CD4-positive, alpha-beta memory T cell (primary cell): ENCODE data around the gene ASPM. TPM values are rescaled to one million over a fixed set of nuclear protein-coding genes. Genes with fewer than 3 reads are reported as not detected.

ENCODE experiments used
- CTCF ChIA-PET: fragments of 350-600 bp; sonication (Branson Sonifier 250); formaldehyde crosslinking; loops from one replicate; lab custom pipeline; 2021; ENCODE audit warnings: inconsistent platforms; ENCODE audit not compliant: partially characterized antibody; lab: Charles Lee
- POLR2A ChIA-PET: fragments of 350-600 bp; sonication (Branson Sonifier 250); formaldehyde crosslinking; loops from one replicate; lab custom pipeline; 2021; ENCODE audit not compliant: partially characterized antibody; lab: Charles Lee
- DNase-seq, 5 donors: peaks; one replicate each; pipeline versions ENCODE4 v3.0.0 to v3.0.0-alpha.2; 2020 to 2022; ENCODE audit warnings: mixed read lengths in 1 of 5
- H3K27ac ChIP-seq: one replicate; pipeline ENCODE4 v1.7.0; 2013; ENCODE audit warnings: low read depth, low read length
- H3K27me3 ChIP-seq: 2 replicates; pipeline ENCODE4 v1.7.0; 2013; ENCODE audit warnings: mild to moderate bottlenecking, low read length, moderate library complexity; ENCODE audit not compliant: insufficient read depth
- H3K36me3 ChIP-seq: 2 replicates; pipeline ENCODE4 v1.7.0; 2013; ENCODE audit warnings: mild to moderate bottlenecking, low read length, moderate library complexity; ENCODE audit not compliant: insufficient read depth
- H3K4me1 ChIP-seq: 2 replicates; pipeline ENCODE4 v1.7.0; 2013; ENCODE audit warnings: mild to moderate bottlenecking, low read length, moderate library complexity; ENCODE audit not compliant: insufficient read depth
- H3K4me3 ChIP-seq, 2 donors: one replicate each; pipeline ENCODE4 v1.7.0; 2013; ENCODE audit warnings: low read length in 2 of 2, mild to moderate bottlenecking in 1 of 2
- H3K9me3 ChIP-seq, 2 donors: one replicate each; pipeline ENCODE4 v1.7.0; 2013; ENCODE audit warnings: low read length in 2 of 2, control low read depth in 1 of 2; ENCODE audit not compliant: control insufficient read depth in 1 of 2
- H3K27ac Mint-ChIP-seq, 7 donors: one replicate each; pipeline ENCODE4 v1.8.0; 2020 to 2021; ENCODE audit warnings: mixed read lengths in 7 of 7, mild to moderate bottlenecking in 6 of 7, inconsistent platforms in 3 of 7, moderate library complexity in 3 of 7
- H3K27me3 Mint-ChIP-seq, 2 donors: one replicate each; pipeline ENCODE4 v1.8.0; 2020 to 2021; ENCODE audit warnings: mixed read lengths in 2 of 2
- H3K36me3 Mint-ChIP-seq, 2 donors: one replicate each; pipeline ENCODE4 v1.8.0; 2020 to 2021; ENCODE audit warnings: mixed read lengths in 2 of 2, inconsistent platforms in 1 of 2, mild to moderate bottlenecking in 1 of 2
- H3K4me1 Mint-ChIP-seq, 4 donors: one replicate each; pipeline ENCODE4 v1.8.0; 2020 to 2021; ENCODE audit warnings: mixed read lengths in 4 of 4, mild to moderate bottlenecking in 1 of 4
- H3K4me3 Mint-ChIP-seq, 8 donors: one replicate each; pipeline ENCODE4 v1.8.0; 2020 to 2021; ENCODE audit warnings: mixed read lengths in 8 of 8, mild to moderate bottlenecking in 7 of 8, moderate library complexity in 6 of 8, inconsistent platforms in 3 of 8
- H3K9me3 Mint-ChIP-seq, 8 donors: one replicate each; pipeline ENCODE4 v1.8.0; 2020 to 2021; ENCODE audit warnings: mixed read lengths in 8 of 8, mild to moderate bottlenecking in 5 of 8, inconsistent platforms in 3 of 8, moderate library complexity in 1 of 8
- intact Hi-C: fragments of 100-400 bp; cut with micrococcal nuclease; formaldehyde crosslinking; loops from one replicate; pipeline ENCODE4 v1.15.1; 2023
- polyA plus RNA-seq, 2 donors: library from polyadenylated mRNA; unstranded; fragments of 300-500 nt; fragmentation: Illumina TruSeq; gene quantifications; one replicate each; pipeline ENCODE4 v1.2.3, GENCODE V29; 2021
- total RNA-seq, 2 experiments: library from RNA; stranded (reverse); gene quantifications; one replicate each; pipeline ENCODE4 v1.2.3, GENCODE V29; 2021

The ASPM gene
- under 1 TPM; 0.30 to 0.38 TPM for total RNA-seq
- under 1 TPM in 1 of 2 donors, not detected in 1; 0.01 TPM for polyA plus RNA-seq

GRCh38 chr1:197146101-197147095 is at the start of gene ASPM:
ASPM (minus strand) TSS chr1:197146669; CDS start chr1:197146437, 232 bp downstream.
- intact Hi-C loops = no loop called here
- Mint-ChIP-seq H3K27me3 (peaks cover 0 to 4% of the 10 kb centered on the region in 2 donors), H3K27ac (peak within 1 kb of the TSS; percentile 91 to 98 (median 97)), H3K4me1 (peaks cover 15 to 20% (median 19%) of the 10 kb centered on the region in 4 donors), H3K36me3 (peaks cover 0 to 4% of the 10 kb centered on the region in 2 donors), H3K4me3 (peak within 1 kb of the TSS; percentile 88 to 94 (median 92)), H3K9me3 (peaks cover 0 to 5% (median 0%) of the 10 kb centered on the region in 8 donors)
- Histone ChIP-seq H3K27ac (peak within 1 kb of the TSS; percentile 60), H3K36me3 (no peaks in the 10 kb centered on the region), H3K4me1 (peaks cover 16% of the 10 kb centered on the region), H3K27me3 (no peaks in the 10 kb centered on the region), H3K4me3 (peak within 1 kb of the TSS; percentile 67 to 76), H3K9me3 (no peaks in the 10 kb centered on the region)
- ChIA-PET POLR2A (no interaction called here), CTCF (no interaction called here)
- DNase-seq = peak; percentile 92 to 97 (median 95)

GRCh38 chr1:197195100-197195499 is 48.6 kb upstream of the ASPM start:
- H3K36me3 ChIP-seq = peaks cover 6% of the 10 kb centered on the region
- intact Hi-C loops = no loop called here
- peaks cover 64% of the 10 kb centered on the region for H3K4me1 ChIP-seq
- Mint-ChIP-seq H3K27ac (no peak overlapping the region), H3K36me3 (peaks cover 2 to 9% of the 10 kb centered on the region in 2 donors), H3K9me3 (no peaks in the 10 kb centered on the region), H3K4me3 (peak overlapping the region in 2 of 8 donors; percentile 35 to 48), H3K4me1 (peaks cover 43 to 66% (median 54%) of the 10 kb centered on the region in 4 donors), H3K27me3 (no peaks in the 10 kb centered on the region)
- H3K9me3 ChIP-seq = no peaks in the 10 kb centered on the region
- H3K4me3 ChIP-seq = no peak overlapping the region
- no peak overlapping the region for H3K27ac ChIP-seq
- H3K27me3 ChIP-seq = no peaks in the 10 kb centered on the region
- DNase-seq = no peak
- CTCF ChIA-PET = interaction anchor here (0.5 kb wide), 1 partner anchor 69 kb away, joined by 3 read pairs; no protein-coding TSS in a partner anchor
- POLR2A ChIA-PET = no interaction called here

GRCh38 chr1:197184190-197184589 is 37.7 kb upstream of the ASPM start:
- CTCF ChIA-PET = interaction anchor here (3.1 kb wide), 1 partner anchor 173 kb away, joined by 21 read pairs; no protein-coding TSS in a partner anchor
- Histone ChIP-seq H3K27ac (no peak overlapping the region), H3K4me3 (no peak overlapping the region), H3K27me3 (no peaks in the 10 kb centered on the region), H3K9me3 (no peaks in the 10 kb centered on the region), H3K4me1 (no peaks in the 10 kb centered on the region), H3K36me3 (peaks cover 41% of the 10 kb centered on the region)
- intact Hi-C loops = loop anchor here (10.0 kb wide), 1 partner anchor 341 kb away; no protein-coding TSS in a partner anchor
- peaks cover 0 to 21% (median 10%) of the 10 kb centered on the region in 4 donors for H3K4me1 Mint-ChIP-seq
- H3K4me3 Mint-ChIP-seq = no peak overlapping the region
- H3K27ac Mint-ChIP-seq = peak overlapping the region in 2 of 7 donors; percentile 30 to 50
- no peaks in the 10 kb centered on the region for H3K27me3 Mint-ChIP-seq
- peaks cover 54 to 76% of the 10 kb centered on the region in 2 donors for H3K36me3 Mint-ChIP-seq
- DNase-seq = no peak
- POLR2A ChIA-PET = no interaction called here
- no peaks in the 10 kb centered on the region for H3K9me3 Mint-ChIP-seq

GRCh38 chr1:197183195-197183748 is 36.8 kb upstream of the ASPM start:
- no peak for DNase-seq
- H3K4me1 ChIP-seq = no peaks in the 10 kb centered on the region
- H3K27ac ChIP-seq = no peak overlapping the region
- ChIA-PET POLR2A (no interaction called here), CTCF (interaction anchor here (0.9 to 3.1 kb wide), 2 partner anchors 16 to 174 kb away, joined by 3 to 21 read pairs; no protein-coding TSS in a partner anchor)
- H3K27me3 Mint-ChIP-seq = no peaks in the 10 kb centered on the region
- H3K27ac Mint-ChIP-seq = peak overlapping the region in 2 of 7 donors; percentile 7 to 40
- peaks cover 34% of the 10 kb centered on the region for H3K36me3 ChIP-seq
- H3K4me1 Mint-ChIP-seq = peaks cover 0 to 21% (median 10%) of the 10 kb centered on the region in 4 donors
- no peaks in the 10 kb centered on the region for H3K9me3 ChIP-seq
- no peak overlapping the region for H3K4me3 Mint-ChIP-seq
- intact Hi-C loops = loop anchor here (10.0 kb wide), 1 partner anchor 342 kb away; no protein-coding TSS in a partner anchor
- no peaks in the 10 kb centered on the region for H3K9me3 Mint-ChIP-seq
- H3K36me3 Mint-ChIP-seq = peaks cover 53 to 75% of the 10 kb centered on the region in 2 donors
- no peaks in the 10 kb centered on the region for H3K27me3 ChIP-seq
- no peak overlapping the region for H3K4me3 ChIP-seq

GRCh38 chr1:197182716-197183115 is 36.2 kb upstream of the ASPM start:
- no peaks in the 10 kb centered on the region for H3K4me1 ChIP-seq
- Mint-ChIP-seq H3K4me1 (peaks cover 0 to 21% (median 10%) of the 10 kb centered on the region in 4 donors), H3K9me3 (no peaks in the 10 kb centered on the region), H3K27me3 (no peaks in the 10 kb centered on the region), H3K4me3 (no peak overlapping the region), H3K27ac (peak overlapping the region in 1 of 7 donors; percentile 17), H3K36me3 (peaks cover 47 to 69% of the 10 kb centered on the region in 2 donors)
- H3K27ac ChIP-seq = no peak overlapping the region
- H3K4me3 ChIP-seq = no peak overlapping the region
- H3K27me3 ChIP-seq = no peaks in the 10 kb centered on the region
- ChIA-PET CTCF (interaction anchor here (3.1 kb wide), 1 partner anchor 174 kb away, joined by 21 read pairs; no protein-coding TSS in a partner anchor), POLR2A (no interaction called here)
- H3K9me3 ChIP-seq = no peaks in the 10 kb centered on the region
- no peak for DNase-seq
- intact Hi-C loops = loop anchor here (10.0 kb wide), 1 partner anchor 342 kb away; no protein-coding TSS in a partner anchor
- peaks cover 29% of the 10 kb centered on the region for H3K36me3 ChIP-seq

GRCh38 chr1:197181982-197182381 is 35.5 kb upstream of the ASPM start:
- intact Hi-C loops = loop anchor here (10.0 kb wide), 1 partner anchor 343 kb away; no protein-coding TSS in a partner anchor
- no peak overlapping the region for H3K27ac ChIP-seq
- Mint-ChIP-seq H3K4me3 (no peak overlapping the region), H3K36me3 (peaks cover 44 to 67% of the 10 kb centered on the region in 2 donors), H3K9me3 (no peaks in the 10 kb centered on the region), H3K27me3 (no peaks in the 10 kb centered on the region), H3K27ac (no peak overlapping the region), H3K4me1 (peaks cover 0 to 20% (median 11%) of the 10 kb centered on the region in 4 donors)
- H3K4me3 ChIP-seq = no peak overlapping the region
- no peaks in the 10 kb centered on the region for H3K9me3 ChIP-seq
- DNase-seq = no peak
- ChIA-PET POLR2A (no interaction called here), CTCF (interaction anchor here (1.0 to 3.1 kb wide), 5 partner anchors 9 to 218 kb away, joined by 3 to 21 read pairs (median 3); no protein-coding TSS in a partner anchor)
- H3K4me1 ChIP-seq = no peaks in the 10 kb centered on the region
- H3K36me3 ChIP-seq = peaks cover 26% of the 10 kb centered on the region
- H3K27me3 ChIP-seq = no peaks in the 10 kb centered on the region
